HepG2 (cell line): ENCODE results near the gene ALB. TPM values are rescaled to one million over a fixed set of nuclear protein-coding genes. Genes with fewer than 3 reads are reported as not detected.

Experiments
- CCAR2 ChIP-seq: fragments of 200-400 bp; formaldehyde crosslinking; optimal IDR thresholded peaks from 2 replicates; pipeline ENCODE3; 2018; ENCODE audit warnings: low read depth, mild to moderate bottlenecking, low read length, moderate library complexity
- GPN1 ChIP-seq: sonication (generic); formaldehyde crosslinking; IDR thresholded peaks from 2 replicates; pipeline ENCODE4 v1.5.1; 2020; ENCODE audit warnings: missing genetic modification reagents, borderline replicate concordance
- KLF16 ChIP-seq, 2 experiments: sonication (generic) in 1 of 2; formaldehyde crosslinking in 1 of 2; IDR thresholded peaks; 2 replicates each; pipeline versions ENCODE4 v1.6.1 to v1.8.0; 2016 to 2023; ENCODE audit warnings: missing genetic modification reagents in 2 of 2, missing compliant biosample characterization in 1 of 2
- NR1H2 ChIP-seq: sonication (generic); formaldehyde crosslinking; IDR thresholded peaks from 2 replicates; pipeline ENCODE4 v1.8.1; 2022; ENCODE audit warnings: low read depth, missing genetic modification reagents, borderline replicate concordance
- PAXIP1 ChIP-seq: sonication (generic); formaldehyde crosslinking; conservative IDR thresholded peaks from 2 replicates; pipeline ENCODE4 v1.4.0; 2020; ENCODE audit warnings: mild to moderate bottlenecking, missing genetic modification reagents, moderate library complexity
- PHB2 ChIP-seq: fragments of 450-650 bp; IDR thresholded peaks from 2 replicates; pipeline ENCODE4 v1.6.1; 2018; ENCODE audit not compliant: partially characterized antibody
- PHF5A ChIP-seq: IDR thresholded peaks from one replicate; pipeline ENCODE4 v1.6.1; 2018; ENCODE audit warnings: low read depth, missing genetic modification reagents; ENCODE audit not compliant: unreplicated experiment
- PRPF4 ChIP-seq: fragments of 200-400 bp; formaldehyde crosslinking; IDR thresholded peaks from 2 replicates; pipeline ENCODE4 v1.6.1; 2016; ENCODE audit warnings: low read length, low read depth; ENCODE audit not compliant: poor library complexity, severe bottlenecking
- RFXAP ChIP-seq: sonication (generic); formaldehyde crosslinking; IDR thresholded peaks from 2 replicates; pipeline ENCODE4 v1.4.0; 2020; ENCODE audit warnings: missing genetic modification reagents, borderline replicate concordance
- RNF2 ChIP-seq: fragments of 450-650 bp; conservative IDR thresholded peaks from 2 replicates; pipeline ENCODE4 v1.6.1; 2016; ENCODE audit warnings: low read depth
- SNAPC2 ChIP-seq: sonication (generic); formaldehyde crosslinking; IDR thresholded peaks from 2 replicates; pipeline ENCODE4 v1.8.1; 2022; ENCODE audit warnings: mild to moderate bottlenecking, missing genetic modification reagents
- TCF7L2 ChIP-seq: IDR thresholded peaks from 2 replicates; pipeline ENCODE4 v1.6.1; 2011; ENCODE audit warnings: mild to moderate bottlenecking, low read depth, low read length, moderate library complexity
- TIGD3 ChIP-seq: sonication (generic); formaldehyde crosslinking; IDR thresholded peaks from 2 replicates; pipeline ENCODE4 v1.5.1; 2020; ENCODE audit warnings: mild to moderate bottlenecking, missing genetic modification reagents, borderline replicate concordance
- ZBTB38 ChIP-seq: sonication (generic); formaldehyde crosslinking; IDR thresholded peaks from 2 replicates; pipeline ENCODE4 v1.5.1; 2020; ENCODE audit warnings: mild to moderate bottlenecking, missing genetic modification reagents
- ZNF281 ChIP-seq: sonication (generic); formaldehyde crosslinking; IDR thresholded peaks from 2 replicates; pipeline ENCODE4 v1.4.0; 2020; ENCODE audit warnings: missing genetic modification reagents, borderline replicate concordance
- ZNF605 ChIP-seq: sonication (generic); formaldehyde crosslinking; IDR thresholded peaks from 2 replicates; pipeline ENCODE4 v1.8.0; 2022; ENCODE audit warnings: mild to moderate bottlenecking, missing genetic modification reagents
- ZNF639 ChIP-seq: conservative IDR thresholded peaks from 2 replicates; pipeline ENCODE4 v1.6.1; 2018; ENCODE audit warnings: missing genetic modification reagents
- ZSCAN29 ChIP-seq: sonication (generic); formaldehyde crosslinking; conservative IDR thresholded peaks from 2 replicates; pipeline ENCODE4 v1.4.0; 2020; ENCODE audit warnings: mild to moderate bottlenecking, missing genetic modification reagents
- polyA plus RNA-seq, 8 experiments: library from polyadenylated mRNA; depleted of rRNA in 3 of 8; stranded (reverse) in 7 of 8; unstranded in 1 of 8; fragments of >200 nt; fragmentation: Illumina TruSeq in 4 of 8; extraction: Trizol in 4 of 8; gene quantifications; 2 replicates each; pipeline versions ENCODE4 v1.2.1 to v1.2.3, GENCODE V29; 2011 to 2016; ENCODE audit warnings: low read depth in 4 of 8, missing spikeins in 1 of 8, mixed read lengths in 1 of 8; ENCODE audit not compliant: insufficient read depth in 1 of 8
- total RNA-seq, 5 experiments: library from RNA; depleted of rRNA; stranded (reverse); fragments of >200 nt; fragmentation: Illumina TruSeq; extraction: Trizol; gene quantifications; 2 replicates each; pipeline ENCODE4 v1.2.3, GENCODE V29; 2016; ENCODE audit warnings: low read depth in 1 of 5
- TF ChIP-seq, protein P1 (sequence below): IDR thresholded peaks from 2 replicates; pipeline ENCODE4 v1.6.1; 2016; ENCODE audit warnings: missing compliant biosample characterization, missing genetic modification reagents, borderline replicate concordance

ALB gene
- total and polyA plus RNA-seq, 2 of the 13 experiments (the other 11 are each of a cell fraction or from before 2014, with no cell fraction given): 22,259 to 22,625 TPM

DNA sequence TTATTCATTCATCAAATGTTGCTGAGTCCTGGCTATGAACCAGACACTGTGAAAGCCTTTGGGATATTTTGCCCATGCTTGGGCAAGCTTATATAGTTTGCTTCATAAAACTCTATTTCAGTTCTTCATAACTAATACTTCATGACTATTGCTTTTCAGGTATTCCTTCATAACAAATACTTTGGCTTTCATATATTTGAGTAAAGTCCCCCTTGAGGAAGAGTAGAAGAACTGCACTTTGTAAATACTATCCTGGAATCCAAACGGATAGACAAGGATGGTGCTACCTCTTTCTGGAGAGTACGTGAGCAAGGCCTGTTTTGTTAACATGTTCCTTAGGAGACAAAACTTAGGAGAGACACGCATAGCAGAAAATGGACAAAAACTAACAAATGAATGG is 30.2 kb downstream of the ALB start (continued):
- TF ChIP-seq ZBTB38 (CRISPR knock-in tag) (no peak; the same call in 1 of the 2 replicates), RFXAP (CRISPR knock-in tag) (no peak), ZNF281 (no peak), GPN1 (no peak), PAXIP1 (CRISPR knock-in tag) (no peak), TIGD3 (CRISPR knock-in tag) (no peak), PHB2 (no peak), ZSCAN29 (CRISPR knock-in tag) (no peak), CCAR2 (no peak), RNF2 (no peak), PHF5A (CRISPR knock-in tag) (no peak), NR1H2 (CRISPR knock-in tag) (no peak), PRPF4 (peak; percentile 74), ZNF639 (CRISPR knock-in tag) (no peak), SNAPC2 (CRISPR knock-in tag) (no peak), ZNF605 (CRISPR knock-in tag) (no peak), TCF7L2 (no peak), KLF16 (CRISPR knock-in tag; IDR thresholded peaks at IDR 0.05) (peak in 1 of 2 experiments; percentile 52; a peak in 1 of 4 replicates)
- TF ChIP-seq, protein P1, sequence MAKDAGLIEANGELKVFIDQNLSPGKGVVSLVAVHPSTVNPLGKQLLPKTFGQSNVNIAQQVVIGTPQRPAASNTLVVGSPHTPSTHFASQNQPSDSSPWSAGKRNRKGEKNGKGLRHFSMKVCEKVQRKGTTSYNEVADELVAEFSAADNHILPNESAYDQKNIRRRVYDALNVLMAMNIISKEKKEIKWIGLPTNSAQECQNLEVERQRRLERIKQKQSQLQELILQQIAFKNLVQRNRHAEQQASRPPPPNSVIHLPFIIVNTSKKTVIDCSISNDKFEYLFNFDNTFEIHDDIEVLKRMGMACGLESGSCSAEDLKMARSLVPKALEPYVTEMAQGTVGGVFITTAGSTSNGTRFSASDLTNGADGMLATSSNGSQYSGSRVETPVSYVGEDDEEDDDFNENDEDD (CRISPR knock-in tag): no peak
